HL-60 (cell line): ENCODE measurements around the gene PSRC1.

ENCODE experiments used
- CTCF ChIP-seq: IDR thresholded peaks from one replicate; pipeline ENCODE4 v1.5.1; 2011; ENCODE audit warnings: low read length, control low read depth, inconsistent platforms; ENCODE audit not compliant: insufficient read depth
- GABPA ChIP-seq: IDR thresholded peaks from 2 replicates; pipeline ENCODE4 v1.6.1; 2012; ENCODE audit warnings: low read depth
- POLR2AphosphoS5 ChIP-seq: IDR thresholded peaks from 2 replicates; pipeline ENCODE4 v1.6.1; 2012; ENCODE audit warnings: low read depth
- SPI1 ChIP-seq: IDR thresholded peaks from 2 replicates; pipeline ENCODE4 v1.6.1; 2012; ENCODE audit warnings: low read depth, mild to moderate bottlenecking, borderline replicate concordance
- TF ChIP-seq, protein P1 (sequence below): IDR thresholded peaks from 2 replicates; pipeline ENCODE4 v1.6.1; 2012; ENCODE audit warnings: low read depth; ENCODE audit not compliant: insufficient replicate concordance

GRCh38 chr1:109296782-109297181, 13.8 kb upstream of the PSRC1 start:
- no peak for TF ChIP-seq CTCF
- TF ChIP-seq, protein P1, sequence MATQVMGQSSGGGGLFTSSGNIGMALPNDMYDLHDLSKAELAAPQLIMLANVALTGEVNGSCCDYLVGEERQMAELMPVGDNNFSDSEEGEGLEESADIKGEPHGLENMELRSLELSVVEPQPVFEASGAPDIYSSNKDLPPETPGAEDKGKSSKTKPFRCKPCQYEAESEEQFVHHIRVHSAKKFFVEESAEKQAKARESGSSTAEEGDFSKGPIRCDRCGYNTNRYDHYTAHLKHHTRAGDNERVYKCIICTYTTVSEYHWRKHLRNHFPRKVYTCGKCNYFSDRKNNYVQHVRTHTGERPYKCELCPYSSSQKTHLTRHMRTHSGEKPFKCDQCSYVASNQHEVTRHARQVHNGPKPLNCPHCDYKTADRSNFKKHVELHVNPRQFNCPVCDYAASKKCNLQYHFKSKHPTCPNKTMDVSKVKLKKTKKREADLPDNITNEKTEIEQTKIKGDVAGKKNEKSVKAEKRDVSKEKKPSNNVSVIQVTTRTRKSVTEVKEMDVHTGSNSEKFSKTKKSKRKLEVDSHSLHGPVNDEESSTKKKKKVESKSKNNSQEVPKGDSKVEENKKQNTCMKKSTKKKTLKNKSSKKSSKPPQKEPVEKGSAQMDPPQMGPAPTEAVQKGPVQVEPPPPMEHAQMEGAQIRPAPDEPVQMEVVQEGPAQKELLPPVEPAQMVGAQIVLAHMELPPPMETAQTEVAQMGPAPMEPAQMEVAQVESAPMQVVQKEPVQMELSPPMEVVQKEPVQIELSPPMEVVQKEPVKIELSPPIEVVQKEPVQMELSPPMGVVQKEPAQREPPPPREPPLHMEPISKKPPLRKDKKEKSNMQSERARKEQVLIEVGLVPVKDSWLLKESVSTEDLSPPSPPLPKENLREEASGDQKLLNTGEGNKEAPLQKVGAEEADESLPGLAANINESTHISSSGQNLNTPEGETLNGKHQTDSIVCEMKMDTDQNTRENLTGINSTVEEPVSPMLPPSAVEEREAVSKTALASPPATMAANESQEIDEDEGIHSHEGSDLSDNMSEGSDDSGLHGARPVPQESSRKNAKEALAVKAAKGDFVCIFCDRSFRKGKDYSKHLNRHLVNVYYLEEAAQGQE, result no peak
- no peak for TF ChIP-seq POLR2AphosphoS5
- no peak for TF ChIP-seq GABPA
- no peak for TF ChIP-seq SPI1
